DND-41 (cell line): ENCODE measurements around the gene SLC25A19.

Experiments used
- ATAC-seq: fragments of 200-7000 bp; cut with Tn5 transposase; 3 replicates; pipeline ENCODE4 v1.9.1; 2021; ENCODE audit warnings: low read depth; ENCODE audit not compliant: insufficient read depth
- DNase-seq: peaks from one replicate; pipeline ENCODE4 v3.0.0-alpha.2; 2020
- H2AFZ ChIP-seq: 2 replicates; pipeline ENCODE4 v1.6.0; 2012; ENCODE audit warnings: low read depth, low read length
- H3K27ac ChIP-seq: 2 replicates; pipeline ENCODE4 v1.5.1; 2012; ENCODE audit warnings: low read length, inconsistent platforms
- H3K27me3 ChIP-seq: fragments of 200-600 bp; sonication (generic); 2 replicates; pipeline ENCODE4 v1.6.0; 2012; ENCODE audit warnings: low read length, mild to moderate bottlenecking, inconsistent platforms; ENCODE audit not compliant: insufficient read depth, poor library complexity
- H3K36me3 ChIP-seq: 2 replicates; pipeline ENCODE4 v1.5.1; 2012; ENCODE audit warnings: low read length, inconsistent platforms; ENCODE audit not compliant: insufficient read depth
- H3K4me1 ChIP-seq: 2 replicates; pipeline ENCODE4 v1.5.1; 2012; ENCODE audit warnings: mild to moderate bottlenecking, low read length; ENCODE audit not compliant: insufficient read depth
- H3K4me2 ChIP-seq: 2 replicates; pipeline ENCODE4 v1.6.0; 2012; ENCODE audit warnings: mild to moderate bottlenecking, moderate library complexity, low read length, inconsistent platforms; ENCODE audit not compliant: insufficient read depth
- H3K4me3 ChIP-seq, 2 experiments: fragments of 200-600 bp in 1 of 2; shearing (Covaris generic) in 1 of 2; 2 replicates each; pipeline ENCODE4 v1.5.1; 2012 to 2016; ENCODE audit warnings: inconsistent platforms in 2 of 2, low read length in 2 of 2, mild to moderate bottlenecking in 2 of 2, low read depth in 1 of 2, moderate library complexity in 1 of 2
- H3K79me2 ChIP-seq: 2 replicates; pipeline ENCODE4 v1.6.0; 2012; ENCODE audit warnings: low read length, inconsistent platforms; ENCODE audit not compliant: insufficient read depth
- H3K9ac ChIP-seq: 2 replicates; pipeline ENCODE4 v1.6.0; 2012; ENCODE audit warnings: low read depth, mild to moderate bottlenecking, inconsistent platforms, low read length, moderate library complexity
- H3K9me3 ChIP-seq: 2 replicates; pipeline ENCODE4 v1.5.1; 2012; ENCODE audit warnings: low read length, moderate library complexity, mild to moderate bottlenecking, inconsistent platforms; ENCODE audit not compliant: insufficient read depth, severe bottlenecking
- H4K20me1 ChIP-seq: 2 replicates; pipeline ENCODE4 v1.6.0; 2012; ENCODE audit warnings: low read length; ENCODE audit not compliant: insufficient read depth
- EZH2 ChIP-seq: IDR thresholded peaks from 3 replicates; pipeline ENCODE4 v1.6.1; 2012; ENCODE audit warnings: borderline replicate concordance, low read depth, mild to moderate bottlenecking, moderate library complexity, low read length, inconsistent platforms; ENCODE audit not compliant: severe bottlenecking
- TF ChIP-seq, protein P1 (sequence below): IDR thresholded peaks from 2 replicates; pipeline ENCODE4 v1.5.1; 2012; ENCODE audit warnings: borderline replicate concordance, low read length, moderate library complexity, mild to moderate bottlenecking; ENCODE audit not compliant: poor library complexity, severe bottlenecking; ENCODE audit errors: extremely low read depth

Gene SLC25A19

DNA sequence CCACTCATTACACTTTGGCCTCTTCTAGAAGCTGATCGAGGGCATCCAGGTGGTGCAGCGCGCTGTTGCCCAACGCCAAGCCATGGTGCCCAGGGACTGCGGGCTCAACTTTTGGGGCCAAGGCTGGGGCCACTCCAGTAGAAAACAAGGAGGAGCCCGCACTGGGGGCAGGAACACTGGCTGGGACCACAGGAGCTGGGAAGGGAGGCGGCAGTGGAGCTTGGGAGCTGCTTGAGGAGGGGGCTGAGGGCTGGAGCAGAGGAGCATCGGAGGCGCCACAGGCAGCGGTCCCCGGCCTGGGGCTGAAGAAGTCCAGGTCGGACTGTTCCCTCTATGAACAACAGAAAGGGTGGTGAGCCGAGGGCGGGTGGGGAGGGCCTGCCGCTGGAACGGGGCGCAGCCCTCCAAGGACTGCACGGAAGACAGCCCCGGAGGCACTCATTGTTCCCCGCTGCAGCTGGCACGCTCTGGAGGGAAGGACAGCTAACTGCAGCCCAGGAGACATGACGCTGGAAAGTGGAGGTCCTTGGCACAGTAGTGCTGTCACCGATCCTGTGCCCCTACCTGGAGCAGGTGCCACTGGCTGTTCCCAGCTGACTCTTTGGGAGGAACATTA lies 49.3 kb downstream of the SLC25A19 start:
- Histone ChIP-seq H3K36me3 (peaks cover 99% of the 10 kb centered on the region), H3K4me2 (no peak overlapping the region), H3K9me3 (no peaks in the 10 kb centered on the region), H3K27ac (no peak overlapping the region), H3K4me1 (no peaks in the 10 kb centered on the region), H3K9ac (no peak overlapping the region), H3K79me2 (no peaks in the 10 kb centered on the region), H2AFZ (no peak overlapping the region), H3K4me3 (no peak overlapping the region), H3K27me3 (no peaks in the 10 kb centered on the region), H4K20me1 (peaks cover 22% of the 10 kb centered on the region)
- no peak for ATAC-seq
- DNase-seq, result no peak
- TF ChIP-seq, protein P1, sequence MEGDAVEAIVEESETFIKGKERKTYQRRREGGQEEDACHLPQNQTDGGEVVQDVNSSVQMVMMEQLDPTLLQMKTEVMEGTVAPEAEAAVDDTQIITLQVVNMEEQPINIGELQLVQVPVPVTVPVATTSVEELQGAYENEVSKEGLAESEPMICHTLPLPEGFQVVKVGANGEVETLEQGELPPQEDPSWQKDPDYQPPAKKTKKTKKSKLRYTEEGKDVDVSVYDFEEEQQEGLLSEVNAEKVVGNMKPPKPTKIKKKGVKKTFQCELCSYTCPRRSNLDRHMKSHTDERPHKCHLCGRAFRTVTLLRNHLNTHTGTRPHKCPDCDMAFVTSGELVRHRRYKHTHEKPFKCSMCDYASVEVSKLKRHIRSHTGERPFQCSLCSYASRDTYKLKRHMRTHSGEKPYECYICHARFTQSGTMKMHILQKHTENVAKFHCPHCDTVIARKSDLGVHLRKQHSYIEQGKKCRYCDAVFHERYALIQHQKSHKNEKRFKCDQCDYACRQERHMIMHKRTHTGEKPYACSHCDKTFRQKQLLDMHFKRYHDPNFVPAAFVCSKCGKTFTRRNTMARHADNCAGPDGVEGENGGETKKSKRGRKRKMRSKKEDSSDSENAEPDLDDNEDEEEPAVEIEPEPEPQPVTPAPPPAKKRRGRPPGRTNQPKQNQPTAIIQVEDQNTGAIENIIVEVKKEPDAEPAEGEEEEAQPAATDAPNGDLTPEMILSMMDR, result no peak
- no peak for TF ChIP-seq EZH2

DNA sequence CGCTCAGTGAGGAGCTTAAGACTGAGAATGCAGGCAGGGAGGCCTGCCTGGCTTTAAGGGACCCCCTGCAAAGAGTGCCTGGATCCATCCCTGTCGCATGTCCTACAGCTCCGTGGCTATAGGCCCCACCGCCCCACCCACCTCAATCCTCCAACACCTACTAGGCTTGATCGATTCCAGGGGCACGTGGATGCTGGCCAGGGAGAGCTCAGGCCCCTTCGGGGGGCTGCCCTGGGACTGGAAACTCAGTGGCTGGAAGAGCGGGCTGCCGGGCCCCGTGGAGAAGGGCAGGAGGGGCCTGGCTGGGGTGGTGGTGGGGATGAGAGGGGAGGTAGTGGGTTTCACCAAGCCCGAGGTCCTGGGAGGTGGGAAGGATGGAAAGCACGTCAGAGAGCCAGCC lies 50.0 kb downstream of the SLC25A19 start:
- ATAC-seq, result 0 out of 3 replicates have a peak, but pooled peaks have one; percentile 1
- no peak for TF ChIP-seq EZH2
- TF ChIP-seq, protein P1, result no peak
- H3K27ac ChIP-seq, result no peak overlapping the region
- DNase-seq, result no peak
- H3K4me3 ChIP-seq, result no peak overlapping the region
- H3K9me3 ChIP-seq, result no peaks in the 10 kb centered on the region
- no peak overlapping the region for H3K9ac ChIP-seq
- peaks cover 22% of the 10 kb centered on the region for H4K20me1 ChIP-seq
- no peaks in the 10 kb centered on the region for H3K27me3 ChIP-seq
- H3K4me2 ChIP-seq, result no peak overlapping the region
- peaks cover 99% of the 10 kb centered on the region for H3K36me3 ChIP-seq
- H3K4me1 ChIP-seq, result no peaks in the 10 kb centered on the region
- no peaks in the 10 kb centered on the region for H3K79me2 ChIP-seq
- no peak overlapping the region for H2AFZ ChIP-seq

DNA sequence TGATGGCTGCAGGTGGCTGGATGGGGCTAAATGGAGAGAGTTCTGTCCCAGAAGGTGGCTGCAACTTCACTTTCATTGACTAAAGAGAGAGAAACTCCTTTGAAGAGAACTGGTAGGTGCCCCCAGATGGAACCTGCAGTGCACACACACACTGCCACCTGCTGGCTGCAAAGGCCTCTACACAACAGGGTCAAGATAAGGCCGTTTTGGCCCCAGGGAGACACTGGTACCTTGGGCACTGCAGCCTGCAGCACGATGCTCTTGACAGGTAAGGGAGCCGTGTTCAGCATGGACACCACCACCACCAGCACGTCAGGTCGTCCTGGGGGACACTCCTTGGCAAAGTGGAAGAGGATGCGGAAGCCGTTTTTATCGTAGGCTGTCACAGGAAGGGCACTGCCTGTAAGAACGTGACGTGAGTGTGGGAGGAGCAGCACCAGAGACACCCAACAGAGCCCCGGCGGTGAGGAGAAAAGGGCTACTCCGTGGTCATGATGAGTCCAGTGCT lies 50.5 kb downstream of the SLC25A19 start:
- H3K4me3 ChIP-seq, result no peak overlapping the region
- no peaks in the 10 kb centered on the region for H3K27me3 ChIP-seq
- DNase-seq (peak; percentile 68), ATAC-seq (peak; percentile 85)
- peaks cover 96% of the 10 kb centered on the region for H3K36me3 ChIP-seq
- H3K9me3 ChIP-seq, result no peaks in the 10 kb centered on the region
- no peak overlapping the region for H2AFZ ChIP-seq
- no peak for TF ChIP-seq EZH2
- TF ChIP-seq, protein P1, result peak; percentile 94
- H4K20me1 ChIP-seq, result peaks cover 22% of the 10 kb centered on the region
- no peak overlapping the region for H3K4me2 ChIP-seq
- H3K4me1 ChIP-seq, result no peaks in the 10 kb centered on the region
- no peak overlapping the region for H3K27ac ChIP-seq
- no peaks in the 10 kb centered on the region for H3K79me2 ChIP-seq
- no peak overlapping the region for H3K9ac ChIP-seq
